Retinal pigment epithelial cell (primary cell): ENCODE measurements around the gene POLR1A.

Experiments used
- DNase-seq: peaks from one replicate; pipeline ENCODE4 v3.0.0-alpha.2; 2010; ENCODE audit warnings: low read depth
- H3K4me3 ChIP-seq: 2 replicates; pipeline ENCODE4 v1.5.1; 2011; ENCODE audit warnings: mild to moderate bottlenecking, low read length, control low read depth, moderate library complexity
- CTCF ChIP-seq: conservative IDR thresholded peaks from 2 replicates; pipeline ENCODE4 v1.5.1; 2011; ENCODE audit warnings: low read depth, low read length, control low read depth, inconsistent platforms

The POLR1A gene

GRCh38 chr2:86052265-86052664 lies 53.4 kb downstream of the POLR1A start:
- no peak for TF ChIP-seq CTCF
- no peak for DNase-seq
- no peak overlapping the region for H3K4me3 ChIP-seq

- DNase-seq = no peak
These were observed 55.4 kb downstream of the POLR1A start for GRCh38 chr2:86050301-86050700.

GRCh38 chr2:86049529-86049928 lies 56.2 kb downstream of the POLR1A start:
- no peak for DNase-seq
- no peak for TF ChIP-seq CTCF
- H3K4me3 ChIP-seq = no peak overlapping the region

More at GRCh38 chr2:86050301-86050700, 55.4 kb downstream of the POLR1A start:
- H3K4me3 ChIP-seq = no peak overlapping the region
- TF ChIP-seq CTCF = no peak

GRCh38 chr2:86048888-86049287 lies 56.8 kb downstream of the POLR1A start:
- H3K4me3 ChIP-seq = no peak overlapping the region
- no peak for TF ChIP-seq CTCF
- peak; percentile 95 for DNase-seq

- no peak for DNase-seq
- no peak overlapping the region for H3K4me3 ChIP-seq
- TF ChIP-seq CTCF = no peak
These were observed 57.3 kb downstream of the POLR1A start for GRCh38 chr2:86048383-86048701.

- DNase-seq = no peak
- no peak for TF ChIP-seq CTCF
- H3K4me3 ChIP-seq = no peak overlapping the region
These were observed 57.9 kb downstream of the POLR1A start for GRCh38 chr2:86047575-86048382.

- TF ChIP-seq CTCF = no peak
- DNase-seq = no peak
These were observed 60.1 kb downstream of the POLR1A start for GRCh38 chr2:86045541-86045940.

More at GRCh38 chr2:86045541-86045940, 60.1 kb downstream of the POLR1A start:
- no peak overlapping the region for H3K4me3 ChIP-seq
